Measurements from ENCODE around the gene ACOX3. TPM values are rescaled to one million over a fixed set of nuclear protein-coding genes. Genes with fewer than 3 reads are reported as not detected.

Gene ACOX3
- total and polyA plus RNA-seq, 10 of the 15 experiments (the other 5 are each of a cell fraction or from before 2014, with no cell fraction given) = 2.0 to 24.5 (median 14.0) TPM

GRCh38 chr4:8373270-8373972 lies 67.1 kb downstream of the ACOX3 start:
- H3K79me2 ChIP-seq (ENCODE audit: control insufficient read depth, insufficient read depth, low read length) = no peaks in the 10 kb centered on the region
- ATAC-seq = no peak
- POLR2A ChIA-PET = no interaction called here
- in situ Hi-C loops (cut with MboI) = no loop called here
- DNase-seq (ENCODE audit: low read depth, low spot score) = no peak
- H3K36me3 ChIP-seq (ENCODE audit: control insufficient read depth in 2 of 2, insufficient read depth in 2 of 2, low read length in 1 of 2) = no peaks in the 10 kb centered on the region
- no peaks in the 10 kb centered on the region for H4K20me1 ChIP-seq (ENCODE audit: control insufficient read depth, insufficient read depth)
- no peak overlapping the region for H3K4me3 ChIP-seq
- no peak overlapping the region for H3K9ac ChIP-seq (ENCODE audit: control insufficient read depth, insufficient read depth, low read length)
- H3K4me1 ChIP-seq (ENCODE audit: control insufficient read depth, insufficient read depth, low read length) = no peaks in the 10 kb centered on the region
- H2AFZ ChIP-seq (ENCODE audit: control insufficient read depth, low read depth, low read length) = no peak overlapping the region
- no peak overlapping the region for H3K27ac ChIP-seq (ENCODE audit: control insufficient read depth, insufficient read depth)
- RAD21 ChIA-PET (ENCODE audit: unreplicated experiment) = no interaction called here
- 90% methylated on average over 31 of the region's 32 CpGs for WGBS (ENCODE audit: insufficient coverage, insufficient replicate concordance, low lambda C conversion rate, missing lambda C conversion rate)
- intact Hi-C loops (cut with micrococcal nuclease; ENCODE audit: unreplicated experiment) = no loop called here
- BruUV-seq (replicated peaks) = no TSS peak
- H3K4me2 ChIP-seq (ENCODE audit: control insufficient read depth, insufficient read depth) = no peak overlapping the region
- SMC1A ChIA-PET (ENCODE audit: uncharacterized antibody, unreplicated experiment) = no interaction called here
- FAIRE-seq = no peak
- no peaks in the 10 kb centered on the region for H3K9me3 ChIP-seq (replicated peaks; ENCODE audit: control insufficient read depth, insufficient read depth, low read length)
- CTCF ChIA-PET = no interaction called here
- TF ChIP-seq, protein P1, sequence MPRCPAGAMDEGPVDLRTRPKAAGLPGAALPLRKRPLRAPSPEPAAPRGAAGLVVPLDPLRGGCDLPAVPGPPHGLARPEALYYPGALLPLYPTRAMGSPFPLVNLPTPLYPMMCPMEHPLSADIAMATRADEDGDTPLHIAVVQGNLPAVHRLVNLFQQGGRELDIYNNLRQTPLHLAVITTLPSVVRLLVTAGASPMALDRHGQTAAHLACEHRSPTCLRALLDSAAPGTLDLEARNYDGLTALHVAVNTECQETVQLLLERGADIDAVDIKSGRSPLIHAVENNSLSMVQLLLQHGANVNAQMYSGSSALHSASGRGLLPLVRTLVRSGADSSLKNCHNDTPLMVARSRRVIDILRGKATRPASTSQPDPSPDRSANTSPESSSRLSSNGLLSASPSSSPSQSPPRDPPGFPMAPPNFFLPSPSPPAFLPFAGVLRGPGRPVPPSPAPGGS (IDR thresholded peaks at IDR 0.05; ENCODE audit: borderline replicate concordance, insufficient read depth, low read depth, low read length, poor library complexity, severe bottlenecking) = peak; percentile 97
- TF ChIP-seq SIN3A (IDR thresholded peaks at IDR 0.05; ENCODE audit: low read depth, low read length) = no peak
- TF ChIP-seq TCF3 (IDR thresholded peaks at IDR 0.05; ENCODE audit: borderline replicate concordance, insufficient read depth, low read depth, low read length) = peak; percentile 74
- TF ChIP-seq IRF5 (IDR thresholded peaks at IDR 0.05; ENCODE audit: borderline replicate concordance) = no peak
- H3K27me3 ChIP-seq (replicated peaks in 1 of 2; ENCODE audit: control insufficient read depth in 2 of 2, insufficient read depth in 2 of 2, low read length in 1 of 2) = no peaks in the 10 kb centered on the region
